Loucy (cell line): ENCODE results near the gene NGDN.

Experiments used
- H2AFZ ChIP-seq: fragments of 200-600 bp; sonication (generic); 2 replicates; pipeline ENCODE4 v1.6.0; 2016; ENCODE audit warnings: antibody characterized with exemption, mild to moderate bottlenecking, low read length, moderate library complexity
- H3F3A ChIP-seq: fragments of 200-600 bp; 2 replicates; pipeline ENCODE4 v1.6.0; 2016; ENCODE audit warnings: antibody characterized with exemption, low read depth, mild to moderate bottlenecking
- H3K27me3 ChIP-seq: fragments of 200-600 bp; sonication (generic); 2 replicates; pipeline ENCODE4 v1.6.1; 2014; ENCODE audit warnings: low read length, mild to moderate bottlenecking; ENCODE audit not compliant: insufficient read depth, poor library complexity, severe bottlenecking
- H3K36me3 ChIP-seq: fragments of 200-600 bp; sonication (generic); 2 replicates; pipeline ENCODE4 v1.6.1; 2016; ENCODE audit warnings: low read length; ENCODE audit not compliant: insufficient read depth
- H3K4me1 ChIP-seq: fragments of 200-600 bp; sonication (generic); 2 replicates; pipeline ENCODE4 v1.5.1; 2014; ENCODE audit warnings: low read length, mild to moderate bottlenecking; ENCODE audit not compliant: insufficient read depth, poor library complexity, severe bottlenecking
- H3K4me2 ChIP-seq: fragments of 200-600 bp; sonication (generic); 2 replicates; pipeline ENCODE4 v1.6.0; 2014; ENCODE audit warnings: antibody characterized with exemption, low read length, low read depth, mild to moderate bottlenecking; ENCODE audit not compliant: poor library complexity, severe bottlenecking
- H3K4me3 ChIP-seq: fragments of 200-600 bp; sonication (generic); 2 replicates; pipeline ENCODE4 v1.5.1; 2014; ENCODE audit warnings: low read length, mild to moderate bottlenecking, mixed read lengths; ENCODE audit not compliant: poor library complexity, severe bottlenecking
- H3K79me2 ChIP-seq: fragments of 200-600 bp; sonication (generic); 2 replicates; pipeline ENCODE4 v1.6.1; 2014; ENCODE audit warnings: low read length; ENCODE audit not compliant: insufficient read depth
- H3K9ac ChIP-seq: fragments of 200-600 bp; sonication (generic); 2 replicates; pipeline ENCODE4 v1.6.0; 2014; ENCODE audit warnings: mild to moderate bottlenecking, low read depth, low read length, moderate library complexity; ENCODE audit not compliant: poor library complexity, severe bottlenecking
- H3K9me2 ChIP-seq: fragments of 200-600 bp; sonication (generic); replicated peaks from 2 replicates; pipeline ENCODE4 v1.6.1; 2016; ENCODE audit warnings: low read depth, low read length, mixed read lengths
- H3K9me3 ChIP-seq: fragments of 200-600 bp; sonication (generic); 2 replicates; pipeline ENCODE4 v1.6.1; 2014; ENCODE audit warnings: mild to moderate bottlenecking, antibody characterized with exemption, low read length, low read depth; ENCODE audit not compliant: insufficient read depth
- H4K20me1 ChIP-seq: fragments of 200-600 bp; sonication (generic); 2 replicates; pipeline ENCODE4 v1.6.0; 2014; ENCODE audit warnings: antibody characterized with exemption, low read length, mild to moderate bottlenecking; ENCODE audit not compliant: insufficient read depth, poor library complexity, severe bottlenecking
- EZH2phosphoT487 ChIP-seq: fragments of 200-600 bp; IDR thresholded peaks from 2 replicates; pipeline ENCODE4 v1.6.1; 2018; ENCODE audit warnings: antibody characterized with exemption, mild to moderate bottlenecking, moderate library complexity, borderline replicate concordance
- TF ChIP-seq, protein P1 (sequence below): fragments of 200-600 bp; sonication (generic); conservative IDR thresholded peaks from 2 replicates; pipeline ENCODE4 v1.5.1; 2014; ENCODE audit warnings: mild to moderate bottlenecking, antibody characterized with exemption, low read length

Gene NGDN

DNA sequence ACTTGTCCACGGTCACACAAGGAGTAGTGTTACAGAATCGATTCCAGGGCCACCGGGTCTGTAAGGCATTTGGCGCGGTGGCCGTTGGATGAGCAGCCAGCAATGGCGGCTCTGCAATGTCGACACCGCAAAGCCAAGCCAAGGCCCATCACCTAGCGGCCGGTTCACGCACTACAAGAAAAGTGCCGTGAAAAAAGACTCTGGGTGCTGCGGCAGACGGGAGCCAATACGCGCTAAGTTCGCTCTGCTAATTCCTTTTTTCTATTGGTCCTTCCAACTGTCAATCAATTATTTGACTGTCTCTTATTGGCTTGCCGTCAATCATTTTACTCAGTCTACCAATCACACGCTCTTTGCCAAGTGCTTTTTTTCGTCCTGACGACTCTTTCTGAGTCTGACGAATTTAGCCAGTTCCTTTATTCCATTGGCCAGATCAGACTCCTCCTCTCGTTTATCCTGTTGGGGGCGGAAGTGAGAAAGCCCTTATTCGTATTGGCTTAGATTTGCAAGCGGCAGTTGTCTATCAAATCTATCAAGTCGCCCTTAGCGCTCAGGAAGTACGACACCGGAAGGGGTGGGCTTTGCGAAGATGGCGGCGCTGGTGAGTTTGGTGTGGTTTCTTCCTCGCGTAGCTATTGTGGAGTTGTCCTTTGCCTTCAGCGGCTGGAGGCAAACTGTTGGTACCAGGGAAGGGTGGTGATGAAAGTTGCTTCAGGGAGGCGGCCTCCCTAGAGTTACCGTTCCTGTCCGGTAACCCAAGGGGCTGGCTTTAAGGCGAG lies at the start of gene NGDN:
Gene NGDN, plus strand, starts transcription at position 577 of the 779 bp plus-strand sequence. Its CDS starts 13 bp downstream, at position 590.
- Histone ChIP-seq H2AFZ (peak within 1 kb of the TSS; percentile 98), H3K9me2 (no peaks in the 10 kb centered on the region), H3F3A (no peaks in the 10 kb centered on the region), H3K4me2 (peak within 1 kb of the TSS; percentile 99), H3K9ac (peak within 1 kb of the TSS; percentile 83), H3K4me3 (peak within 1 kb of the TSS; percentile 98), H3K27me3 (peaks cover 4% of the 10 kb centered on the region), H3K9me3 (no peaks in the 10 kb centered on the region), H3K36me3 (peaks cover 7% of the 10 kb centered on the region; the same call in 1 of the 2 replicates), H3K4me1 (peaks cover 4% of the 10 kb centered on the region), H3K79me2 (peaks cover 23% of the 10 kb centered on the region), H4K20me1 (peaks cover 17% of the 10 kb centered on the region)
- TF ChIP-seq, protein P1, sequence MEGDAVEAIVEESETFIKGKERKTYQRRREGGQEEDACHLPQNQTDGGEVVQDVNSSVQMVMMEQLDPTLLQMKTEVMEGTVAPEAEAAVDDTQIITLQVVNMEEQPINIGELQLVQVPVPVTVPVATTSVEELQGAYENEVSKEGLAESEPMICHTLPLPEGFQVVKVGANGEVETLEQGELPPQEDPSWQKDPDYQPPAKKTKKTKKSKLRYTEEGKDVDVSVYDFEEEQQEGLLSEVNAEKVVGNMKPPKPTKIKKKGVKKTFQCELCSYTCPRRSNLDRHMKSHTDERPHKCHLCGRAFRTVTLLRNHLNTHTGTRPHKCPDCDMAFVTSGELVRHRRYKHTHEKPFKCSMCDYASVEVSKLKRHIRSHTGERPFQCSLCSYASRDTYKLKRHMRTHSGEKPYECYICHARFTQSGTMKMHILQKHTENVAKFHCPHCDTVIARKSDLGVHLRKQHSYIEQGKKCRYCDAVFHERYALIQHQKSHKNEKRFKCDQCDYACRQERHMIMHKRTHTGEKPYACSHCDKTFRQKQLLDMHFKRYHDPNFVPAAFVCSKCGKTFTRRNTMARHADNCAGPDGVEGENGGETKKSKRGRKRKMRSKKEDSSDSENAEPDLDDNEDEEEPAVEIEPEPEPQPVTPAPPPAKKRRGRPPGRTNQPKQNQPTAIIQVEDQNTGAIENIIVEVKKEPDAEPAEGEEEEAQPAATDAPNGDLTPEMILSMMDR, result peak; percentile 65
- no peak for TF ChIP-seq EZH2phosphoT487

DNA sequence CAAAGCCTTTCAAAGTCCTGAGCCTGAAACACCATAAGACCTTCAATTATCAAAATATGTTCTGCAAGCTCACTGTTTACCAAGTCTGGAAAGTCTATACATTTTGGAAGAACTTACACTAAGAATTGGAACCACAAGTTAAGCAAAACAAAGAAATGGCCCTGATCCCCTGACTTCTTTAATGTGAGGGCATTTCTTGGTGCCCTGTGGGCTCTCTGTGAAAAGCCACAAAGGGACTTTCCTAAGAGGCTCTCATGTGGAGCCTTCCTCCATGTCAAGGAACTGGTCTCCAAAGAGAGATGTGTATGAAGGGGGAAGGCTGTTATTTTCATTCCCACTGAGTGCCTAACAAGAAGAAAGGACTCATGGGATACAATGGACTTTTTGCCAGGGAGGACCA lies 47.9 kb upstream of the NGDN start:
- H3K27me3 ChIP-seq, result no peaks in the 10 kb centered on the region
- no peaks in the 10 kb centered on the region for H3K79me2 ChIP-seq
- H3K4me1 ChIP-seq, result no peaks in the 10 kb centered on the region
- H3K36me3 ChIP-seq, result no peaks in the 10 kb centered on the region
- H3K4me3 ChIP-seq, result no peak overlapping the region
- H3K9ac ChIP-seq, result no peak overlapping the region
- H3K4me2 ChIP-seq, result no peak overlapping the region
- no peak for TF ChIP-seq EZH2phosphoT487
- TF ChIP-seq, protein P1, result no peak
- no peaks in the 10 kb centered on the region for H3F3A ChIP-seq
- no peaks in the 10 kb centered on the region for H3K9me3 ChIP-seq
- H3K9me2 ChIP-seq, result no peaks in the 10 kb centered on the region
- H4K20me1 ChIP-seq, result no peaks in the 10 kb centered on the region
- H2AFZ ChIP-seq, result no peak overlapping the region

DNA sequence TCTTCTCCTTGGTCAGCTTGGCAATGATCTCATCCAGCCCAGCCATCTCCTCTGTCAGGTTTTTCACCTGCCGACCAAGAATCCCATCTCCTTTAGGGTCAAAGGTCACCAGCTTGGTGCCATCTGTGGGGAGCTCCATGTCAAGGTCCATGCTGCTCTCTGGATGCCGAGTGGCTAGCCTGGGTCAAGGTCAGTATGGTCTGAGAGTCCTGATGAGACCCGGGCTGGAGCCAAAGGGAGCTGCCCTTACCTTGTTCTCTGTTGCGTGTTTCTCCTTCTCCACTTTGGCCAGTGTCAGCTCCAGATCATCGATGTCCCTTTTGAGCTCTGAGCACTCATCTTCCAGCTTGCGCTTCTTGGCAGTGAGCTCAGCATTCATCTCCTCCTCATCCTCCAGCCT lies 45.8 kb upstream of the NGDN start:
- H3K4me1 ChIP-seq, result no peaks in the 10 kb centered on the region
- H3F3A ChIP-seq, result no peaks in the 10 kb centered on the region
- no peaks in the 10 kb centered on the region for H3K79me2 ChIP-seq
- H3K4me3 ChIP-seq, result no peak overlapping the region
- no peak overlapping the region for H2AFZ ChIP-seq
- H3K9ac ChIP-seq, result no peak overlapping the region
- H3K9me2 ChIP-seq, result no peaks in the 10 kb centered on the region
- H4K20me1 ChIP-seq, result no peaks in the 10 kb centered on the region
- TF ChIP-seq EZH2phosphoT487, result no peak
- TF ChIP-seq, protein P1, result no peak
- no peaks in the 10 kb centered on the region for H3K9me3 ChIP-seq
- no peak overlapping the region for H3K4me2 ChIP-seq
- no peaks in the 10 kb centered on the region for H3K27me3 ChIP-seq
- no peaks in the 10 kb centered on the region for H3K36me3 ChIP-seq
